ENCODE measurements around the gene MAP4K3.

Gene MAP4K3

GRCh38 chr2:39241588-39241987 lies 195.5 kb downstream of the MAP4K3 start:
- DNase-seq (ENCODE audit: low spot score) = no peak

GRCh38 chr2:39240758-39241157 lies 196.3 kb downstream of the MAP4K3 start:
- DNase-seq (ENCODE audit: low spot score) = no peak

- DNase-seq (ENCODE audit: low spot score) = no peak
Measured at GRCh38 chr2:39234754-39235153, 202.3 kb downstream of the MAP4K3 start.

GRCh38 chr2:39232141-39232540 lies 204.9 kb downstream of the MAP4K3 start:
- DNase-seq (ENCODE audit: low spot score) = no peak

- no peak for DNase-seq (ENCODE audit: low spot score)
Measured at GRCh38 chr2:39228413-39229209, 208.5 kb downstream of the MAP4K3 start.

GRCh38 chr2:39227628-39228412 lies 209.3 kb downstream of the MAP4K3 start:
- peak; percentile 82 for DNase-seq (ENCODE audit: low spot score)

- DNase-seq (ENCODE audit: low spot score) = no peak
Measured at GRCh38 chr2:39225567-39225966, 211.5 kb downstream of the MAP4K3 start.

- no peak for DNase-seq (ENCODE audit: low spot score)
Measured at GRCh38 chr2:39223909-39224308, 213.2 kb downstream of the MAP4K3 start.

- no peak for DNase-seq (ENCODE audit: low spot score)
Measured at GRCh38 chr2:39221459-39221858, 215.6 kb downstream of the MAP4K3 start.

GRCh38 chr2:39220136-39220535 lies 216.9 kb downstream of the MAP4K3 start:
- DNase-seq (ENCODE audit: low spot score) = no peak

- DNase-seq (ENCODE audit: low spot score) = no peak
Measured at GRCh38 chr2:39218391-39218790, 218.7 kb downstream of the MAP4K3 start.

- no peak for DNase-seq (ENCODE audit: low spot score)
Measured at GRCh38 chr2:39217192-39217550, 219.9 kb downstream of the MAP4K3 start.

GRCh38 chr2:39216346-39217191 lies 220.5 kb downstream of the MAP4K3 start:
- DNase-seq (ENCODE audit: low spot score) = no peak

- DNase-seq (ENCODE audit: low spot score) = no peak
Measured at GRCh38 chr2:39215545-39215944, 221.5 kb downstream of the MAP4K3 start.

- DNase-seq (ENCODE audit: low spot score) = no peak
Measured at GRCh38 chr2:39213015-39213414, 224.1 kb downstream of the MAP4K3 start.

GRCh38 chr2:39210846-39211245 lies 226.2 kb downstream of the MAP4K3 start:
- no peak for DNase-seq (ENCODE audit: low spot score)

- DNase-seq (ENCODE audit: low spot score) = no peak
Measured at GRCh38 chr2:39203382-39203781, 233.7 kb downstream of the MAP4K3 start.

- DNase-seq (ENCODE audit: low spot score) = no peak
Measured at GRCh38 chr2:39202639-39203369, 234.3 kb downstream of the MAP4K3 start.

Measured in ecto neural progenitor cell (in vitro differentiated cells).